WTC11 (cell line): ENCODE data around the gene SELENON. TPM values are rescaled to one million over a fixed set of nuclear protein-coding genes. Genes with fewer than 3 reads are reported as not detected.
A peak's percentile ranks its signal among the peaks of the same experiment; 100 is the strongest.
"Not testable (repeated sequence)": the region's sequence is repeated elsewhere in the genome, so short reads cannot be mapped to it uniquely, and the experiment has no call there.

Experiments used
- ATAC-seq: fragments of 200-7000 bp; cut with Tn5 transposase; 2 replicates; pipeline ENCODE4 v1.10.0; 2021; ENCODE audit warnings: mild to moderate bottlenecking, moderate library complexity
- CTCF ChIA-PET: fragments of 300-600 bp; sonication (Branson Sonifier 250); formaldehyde crosslinking; loops from one replicate; lab custom pipeline; 2021; ENCODE audit warnings: antibody characterized with exemption; lab: Charles Lee
- POLR2A ChIA-PET: fragments of 350-600 bp; sonication (Branson Sonifier 250); formaldehyde crosslinking; loops from one replicate; lab custom pipeline; 2021; ENCODE audit warnings: antibody characterized with exemption; lab: Charles Lee
- DNase-seq: peaks from one replicate; pipeline ENCODE4 v3.0.0; 2021; ENCODE audit warnings: low spot score
- H3K27ac Mint-ChIP-seq: 2 replicates; pipeline ENCODE4 v1.8.0; 2021; ENCODE audit warnings: mixed read lengths
- H3K27me3 Mint-ChIP-seq: 2 replicates; pipeline ENCODE4 v1.8.0; 2021; ENCODE audit warnings: low read depth, mild to moderate bottlenecking, moderate library complexity, mixed read lengths
- H3K36me3 Mint-ChIP-seq: 2 replicates; pipeline ENCODE4 v1.8.0; 2021; ENCODE audit warnings: mixed read lengths
- H3K4me1 Mint-ChIP-seq: 2 replicates; pipeline ENCODE4 v1.8.0; 2022; ENCODE audit warnings: mixed read lengths
- H3K4me3 Mint-ChIP-seq: 2 replicates; pipeline ENCODE4 v1.8.0; 2021; ENCODE audit warnings: mild to moderate bottlenecking, moderate library complexity, mixed read lengths
- H3K9me3 Mint-ChIP-seq: 2 replicates; pipeline ENCODE4 v1.8.0; 2021; ENCODE audit warnings: mixed read lengths
- ATF2 ChIP-seq: sonication (generic); formaldehyde crosslinking; IDR thresholded peaks from 2 replicates; pipeline ENCODE4 v1.8.1; 2022; ENCODE audit warnings: low read depth, missing genetic modification reagents, borderline replicate concordance
- CBFB ChIP-seq: sonication (generic); formaldehyde crosslinking; IDR thresholded peaks from 2 replicates; pipeline ENCODE4 v1.8.1; 2022; ENCODE audit warnings: mild to moderate bottlenecking, low read depth, missing genetic modification reagents
- E2F5 ChIP-seq: sonication (generic); formaldehyde crosslinking; IDR thresholded peaks from 2 replicates; pipeline ENCODE4 v1.8.1; 2022; ENCODE audit warnings: mild to moderate bottlenecking, moderate library complexity, missing genetic modification reagents
- ETV6 ChIP-seq: sonication (generic); formaldehyde crosslinking; IDR thresholded peaks from 2 replicates; pipeline ENCODE4 v1.8.1; 2022; ENCODE audit warnings: mild to moderate bottlenecking, missing genetic modification reagents
- FOXP4 ChIP-seq: sonication (generic); formaldehyde crosslinking; IDR thresholded peaks from 2 replicates; pipeline ENCODE4 v1.8.0; 2022; ENCODE audit warnings: mild to moderate bottlenecking, missing genetic modification reagents
- IRF1 ChIP-seq: sonication (generic); formaldehyde crosslinking; IDR thresholded peaks from 2 replicates; pipeline ENCODE4 v1.8.0; 2023; ENCODE audit warnings: missing genetic modification reagents
- MYBL2 ChIP-seq: sonication (generic); formaldehyde crosslinking; IDR thresholded peaks from 2 replicates; pipeline ENCODE4 v1.8.1; 2023; ENCODE audit warnings: mild to moderate bottlenecking, moderate library complexity, missing genetic modification reagents
- NFYB ChIP-seq: sonication (generic); formaldehyde crosslinking; conservative IDR thresholded peaks from 2 replicates; pipeline ENCODE4 v1.8.0; 2022; ENCODE audit warnings: low read depth, missing genetic modification reagents
- NR2C2 ChIP-seq: sonication (generic); formaldehyde crosslinking; IDR thresholded peaks from 2 replicates; pipeline ENCODE4 v1.8.0; 2022; ENCODE audit warnings: mild to moderate bottlenecking, missing genetic modification reagents
- SMAD3 ChIP-seq: sonication (generic); formaldehyde crosslinking; IDR thresholded peaks from 2 replicates; pipeline ENCODE4 v1.8.0; 2022; ENCODE audit warnings: missing genetic modification reagents, mild to moderate bottlenecking, borderline replicate concordance
- SMAD4 ChIP-seq: sonication (generic); formaldehyde crosslinking; IDR thresholded peaks from 2 replicates; pipeline ENCODE4 v1.8.0; 2022; ENCODE audit warnings: mild to moderate bottlenecking, missing genetic modification reagents
- TCF7 ChIP-seq: sonication (generic); formaldehyde crosslinking; IDR thresholded peaks from 2 replicates; pipeline ENCODE4 v1.8.0; 2022; ENCODE audit warnings: mild to moderate bottlenecking, low read depth, missing genetic modification reagents, moderate library complexity
- ZNF219 ChIP-seq: sonication (generic); formaldehyde crosslinking; IDR thresholded peaks from 2 replicates; pipeline ENCODE4 v1.8.0; 2023; ENCODE audit warnings: missing genetic modification reagents, mild to moderate bottlenecking, borderline replicate concordance
- ZNF281 ChIP-seq: sonication (generic); formaldehyde crosslinking; IDR thresholded peaks from 2 replicates; pipeline ENCODE4 v1.8.0; 2023; ENCODE audit warnings: mild to moderate bottlenecking, missing genetic modification reagents
- ZNF317 ChIP-seq: sonication (generic); formaldehyde crosslinking; IDR thresholded peaks from 2 replicates; pipeline ENCODE4 v1.8.1; 2023; ENCODE audit warnings: low read depth, mild to moderate bottlenecking, moderate library complexity, missing genetic modification reagents, borderline replicate concordance
- ZNF396 ChIP-seq: fragments of 250-450 bp; sonication (Bioruptor Pico); IDR thresholded peaks from 2 replicates; pipeline ENCODE4 v1.8.0; 2021; ENCODE audit warnings: mild to moderate bottlenecking, moderate library complexity, borderline replicate concordance
- ZNF671 ChIP-seq: fragments of 250-450 bp; sonication (Bioruptor Pico); IDR thresholded peaks from 2 replicates; pipeline ENCODE4 v1.8.0; 2021; ENCODE audit warnings: mild to moderate bottlenecking
- ZSCAN18 ChIP-seq: fragments of 250-450 bp; sonication (Bioruptor Pico); IDR thresholded peaks from 2 replicates; pipeline ENCODE4 v2.1.2; 2022; ENCODE audit warnings: mild to moderate bottlenecking, moderate library complexity
- total RNA-seq: library from RNA; stranded (reverse); gene quantifications from 3 replicates; pipeline ENCODE4 v1.2.3, GENCODE V29; 2021

Gene SELENON
- total RNA-seq, 1 experiment from 2014 or later, result 80.2 TPM

- DNase-seq (no peak), ATAC-seq (0 out of 2 replicates have a peak, but pooled peaks have one; percentile 51)
- no peaks in the 10 kb centered on the region for H3K4me1 Mint-ChIP-seq
- ChIA-PET CTCF (interaction anchor here (0.6 to 1.5 kb wide), 16 partner anchors 8 to 466 kb away, joined by 3 to 14 read pairs (median 4); partner anchors contain the start of genes EXTL1, PAFAH2 and PAQR7), POLR2A (no interaction called here)
- peak overlapping the region; percentile 2; the same call in 1 of the 2 replicates for H3K27ac Mint-ChIP-seq
- no peak overlapping the region for H3K4me3 Mint-ChIP-seq
- no peaks in the 10 kb centered on the region for H3K27me3 Mint-ChIP-seq
- TF ChIP-seq IRF1 (no peak), ZNF281 (CRISPR knock-in tag) (no peak), NFYB (CRISPR knock-in tag) (no peak), ZNF317 (no peak), ETV6 (CRISPR knock-in tag) (no peak), SMAD4 (CRISPR knock-in tag) (no peak), ZNF671 (no peak), SMAD3 (CRISPR knock-in tag) (no peak), ATF2 (CRISPR knock-in tag) (no peak), ZNF219 (CRISPR knock-in tag) (no peak), ZNF396 (CRISPR knock-in tag) (no peak), E2F5 (CRISPR knock-in tag) (no peak), FOXP4 (CRISPR knock-in tag) (no peak), MYBL2 (CRISPR knock-in tag) (no peak), TCF7 (CRISPR knock-in tag) (no peak), ZSCAN18 (CRISPR knock-in tag) (no peak), NR2C2 (CRISPR knock-in tag) (no peak), CBFB (CRISPR knock-in tag) (no peak)
- peaks cover 34% of the 10 kb centered on the region for H3K36me3 Mint-ChIP-seq
- 0 out of 2 replicates have a peak, but pooled peaks cover 3% of the 10 kb centered on the region for H3K9me3 Mint-ChIP-seq
Observed at GRCh38 chr1:25837262-25837875, 37.4 kb downstream of the SELENON start.

GRCh38 chr1:25839808-25840207 lies 39.8 kb downstream of the SELENON start:
- H3K36me3 Mint-ChIP-seq, result peaks cover 17% of the 10 kb centered on the region
- ATAC-seq, result not testable (repeated sequence)
- POLR2A ChIA-PET, result interaction anchor here (0.8 kb wide), 2 partner anchors 9 to 15 kb away, joined by 3 read pairs; no protein-coding TSS in a partner anchor

More at GRCh38 chr1:25839808-25840207, 39.8 kb downstream of the SELENON start:
- CTCF ChIA-PET, result interaction anchor here (1.3 kb wide), 1 partner anchor 158 kb away, joined by 3 read pairs; the partner anchor contains the start of gene PAFAH2
- not testable (repeated sequence) for H3K27ac Mint-ChIP-seq, H3K4me1 Mint-ChIP-seq, H3K9me3 Mint-ChIP-seq, DNase-seq, H3K4me3 Mint-ChIP-seq, H3K27me3 Mint-ChIP-seq
